Osteocyte (in vitro differentiated cells): ENCODE results near the gene CC2D2A. TPM values are rescaled to one million over a fixed set of nuclear protein-coding genes. Genes with fewer than 3 reads are reported as not detected.
A peak's percentile ranks its signal among the peaks of the same experiment; 100 is the strongest.
"Not testable (repeated sequence)": the region's sequence is repeated elsewhere in the genome, so short reads cannot be mapped to it uniquely, and the experiment has no call there.

ENCODE experiments used
- DNase-seq: peaks from one replicate; pipeline ENCODE4 v3.0.0; 2021; ENCODE audit warnings: mixed read lengths; ENCODE audit not compliant: unreplicated experiment; ENCODE audit errors: extremely low spot score
- H3K27ac Mint-ChIP-seq: one replicate; pipeline ENCODE4 v1.8.0; 2021; ENCODE audit warnings: mild to moderate bottlenecking, mixed read lengths; ENCODE audit not compliant: unreplicated experiment
- H3K27me3 Mint-ChIP-seq: one replicate; pipeline ENCODE4 v1.8.0; 2021; ENCODE audit warnings: mixed read lengths; ENCODE audit not compliant: unreplicated experiment
- H3K36me3 Mint-ChIP-seq: one replicate; pipeline ENCODE4 v1.8.0; 2021; ENCODE audit warnings: mixed read lengths; ENCODE audit not compliant: unreplicated experiment
- H3K4me1 Mint-ChIP-seq: one replicate; pipeline ENCODE4 v1.8.0; 2021; ENCODE audit warnings: mixed read lengths; ENCODE audit not compliant: unreplicated experiment
- H3K4me3 Mint-ChIP-seq: one replicate; pipeline ENCODE4 v1.8.0; 2021; ENCODE audit warnings: mild to moderate bottlenecking, moderate library complexity, mixed read lengths; ENCODE audit not compliant: unreplicated experiment
- H3K9me3 Mint-ChIP-seq: one replicate; pipeline ENCODE4 v1.8.0; 2021; ENCODE audit warnings: mixed read lengths; ENCODE audit not compliant: unreplicated experiment
- total RNA-seq: library from RNA; stranded (reverse); gene quantifications from 2 replicates; pipeline ENCODE4 v1.2.1, GENCODE V29; 2021
- TF ChIP-seq, protein P1 (sequence below): fragments of 200-600 bp; sonication (generic); IDR thresholded peaks from 2 replicates; pipeline ENCODE4 v1.5.0; 2021; ENCODE audit warnings: antibody characterized with exemption, mild to moderate bottlenecking, moderate library complexity

CC2D2A gene
- total RNA-seq, 1 donor from 2014 or later = 31.2 TPM

DNA sequence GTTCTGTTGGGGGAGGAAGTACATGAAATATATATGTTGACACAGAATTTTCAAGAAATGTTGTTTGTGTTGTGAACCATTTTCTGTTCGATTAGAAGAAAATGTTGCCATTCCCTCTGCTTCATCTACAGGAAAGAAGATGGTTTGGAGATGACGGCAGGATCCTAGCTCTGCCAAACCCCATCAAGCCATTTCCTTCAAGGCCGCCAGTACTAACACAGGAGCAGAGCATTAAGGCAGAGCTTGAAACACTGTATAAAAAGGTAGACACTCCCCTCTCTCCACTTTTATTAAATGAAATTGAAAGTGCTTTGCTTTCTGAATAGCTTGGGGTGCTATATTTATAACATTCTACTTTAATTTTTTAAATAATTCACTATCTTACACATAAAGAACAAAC lies 46.8 kb downstream of the CC2D2A start:
- Mint-ChIP-seq H3K9me3 (peaks cover 5% of the 10 kb centered on the region), H3K27ac (no peak overlapping the region), H3K4me3 (no peak overlapping the region), H3K27me3 (no peaks in the 10 kb centered on the region), H3K4me1 (peaks cover 5% of the 10 kb centered on the region), H3K36me3 (peaks cover 48% of the 10 kb centered on the region)
- TF ChIP-seq, protein P1, sequence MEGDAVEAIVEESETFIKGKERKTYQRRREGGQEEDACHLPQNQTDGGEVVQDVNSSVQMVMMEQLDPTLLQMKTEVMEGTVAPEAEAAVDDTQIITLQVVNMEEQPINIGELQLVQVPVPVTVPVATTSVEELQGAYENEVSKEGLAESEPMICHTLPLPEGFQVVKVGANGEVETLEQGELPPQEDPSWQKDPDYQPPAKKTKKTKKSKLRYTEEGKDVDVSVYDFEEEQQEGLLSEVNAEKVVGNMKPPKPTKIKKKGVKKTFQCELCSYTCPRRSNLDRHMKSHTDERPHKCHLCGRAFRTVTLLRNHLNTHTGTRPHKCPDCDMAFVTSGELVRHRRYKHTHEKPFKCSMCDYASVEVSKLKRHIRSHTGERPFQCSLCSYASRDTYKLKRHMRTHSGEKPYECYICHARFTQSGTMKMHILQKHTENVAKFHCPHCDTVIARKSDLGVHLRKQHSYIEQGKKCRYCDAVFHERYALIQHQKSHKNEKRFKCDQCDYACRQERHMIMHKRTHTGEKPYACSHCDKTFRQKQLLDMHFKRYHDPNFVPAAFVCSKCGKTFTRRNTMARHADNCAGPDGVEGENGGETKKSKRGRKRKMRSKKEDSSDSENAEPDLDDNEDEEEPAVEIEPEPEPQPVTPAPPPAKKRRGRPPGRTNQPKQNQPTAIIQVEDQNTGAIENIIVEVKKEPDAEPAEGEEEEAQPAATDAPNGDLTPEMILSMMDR = no peak
- DNase-seq = no peak

DNA sequence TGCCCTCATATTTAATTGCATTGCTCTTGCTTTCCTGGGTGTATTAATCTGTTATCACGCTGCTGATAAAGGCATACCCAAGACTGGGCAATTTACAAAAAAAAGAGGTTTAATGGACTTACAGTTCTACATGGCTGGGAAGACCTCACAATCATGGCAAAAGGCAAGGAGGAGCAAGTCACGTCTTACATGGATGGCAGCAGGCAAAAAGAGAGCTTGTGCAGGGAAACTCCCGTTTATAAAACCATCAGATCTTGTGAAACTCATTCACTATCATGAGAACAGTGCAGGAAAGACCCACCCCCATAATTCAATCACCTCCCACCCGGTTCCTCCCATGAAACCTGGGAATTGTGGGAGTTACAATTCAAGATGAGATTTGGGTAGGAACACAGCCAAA lies 48.0 kb downstream of the CC2D2A start:
- not testable (repeated sequence) for H3K4me1 Mint-ChIP-seq, H3K27ac Mint-ChIP-seq, H3K4me3 Mint-ChIP-seq, H3K9me3 Mint-ChIP-seq, H3K27me3 Mint-ChIP-seq, DNase-seq
- H3K36me3 Mint-ChIP-seq = peaks cover 43% of the 10 kb centered on the region

DNA sequence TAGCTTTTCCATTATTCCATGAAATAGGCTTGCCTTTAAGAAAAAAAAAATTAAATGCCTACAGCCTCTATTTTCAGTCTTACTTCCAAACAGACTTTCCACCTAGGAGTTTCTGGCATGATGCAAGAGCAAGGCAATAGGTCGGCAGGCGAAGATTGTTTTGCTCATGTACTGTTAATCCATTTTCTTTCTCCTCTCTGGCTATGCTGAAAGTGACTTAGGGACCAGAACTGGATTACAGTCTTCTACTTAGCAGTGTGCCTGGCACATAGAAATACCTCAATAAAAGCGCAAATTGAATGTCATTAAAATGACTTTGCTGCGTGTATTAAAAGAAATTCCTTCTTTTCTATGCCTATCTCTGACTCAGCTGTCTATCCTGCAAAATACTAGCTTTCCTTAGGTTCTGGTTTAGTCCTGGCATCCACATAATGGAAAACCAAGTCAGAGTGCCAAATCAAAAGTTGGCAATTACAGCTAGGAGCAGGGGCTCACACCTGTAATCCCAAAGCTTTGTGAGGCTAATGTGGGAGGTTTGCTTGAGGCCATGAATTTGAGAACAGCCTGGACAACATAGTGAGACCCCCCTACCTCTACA lies 51.9 kb downstream of the CC2D2A start:
- no peak for DNase-seq
- H3K9me3 Mint-ChIP-seq = peaks cover 5% of the 10 kb centered on the region

DNA sequence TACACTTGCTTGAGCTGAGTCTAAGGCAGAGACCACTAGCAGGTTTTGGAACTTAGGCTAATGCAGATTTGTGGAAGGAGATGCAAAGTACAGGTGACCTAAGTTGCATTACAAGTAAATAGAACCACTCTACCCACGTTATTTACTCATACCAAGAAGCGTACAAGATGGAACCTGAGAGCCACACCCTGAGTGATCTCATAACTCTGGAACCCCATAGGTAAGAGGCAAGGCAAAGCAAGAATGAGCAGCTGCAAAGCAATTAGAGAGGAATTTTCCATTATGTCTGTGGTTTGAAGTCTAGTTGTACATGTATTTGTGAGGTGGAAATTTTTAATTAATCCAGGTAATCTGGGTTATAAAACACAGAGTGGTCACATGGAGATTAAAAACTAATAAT lies 55.4 kb downstream of the CC2D2A start:
- Mint-ChIP-seq H3K36me3 (peaks cover 39% of the 10 kb centered on the region), H3K9me3 (no peaks in the 10 kb centered on the region), H3K27me3 (no peaks in the 10 kb centered on the region), H3K27ac (no peak overlapping the region), H3K4me3 (no peak overlapping the region), H3K4me1 (peaks cover 1% of the 10 kb centered on the region)
- no peak for DNase-seq
- TF ChIP-seq, protein P1 = no peak

More for the DNA sequence above, 51.9 kb downstream of the CC2D2A start:
- Mint-ChIP-seq H3K4me1 (peaks cover 1% of the 10 kb centered on the region), H3K27ac (peak overlapping the region; percentile 33), H3K4me3 (no peak overlapping the region), H3K36me3 (peaks cover 46% of the 10 kb centered on the region), H3K27me3 (no peaks in the 10 kb centered on the region)
- TF ChIP-seq, protein P1 = no peak

DNA sequence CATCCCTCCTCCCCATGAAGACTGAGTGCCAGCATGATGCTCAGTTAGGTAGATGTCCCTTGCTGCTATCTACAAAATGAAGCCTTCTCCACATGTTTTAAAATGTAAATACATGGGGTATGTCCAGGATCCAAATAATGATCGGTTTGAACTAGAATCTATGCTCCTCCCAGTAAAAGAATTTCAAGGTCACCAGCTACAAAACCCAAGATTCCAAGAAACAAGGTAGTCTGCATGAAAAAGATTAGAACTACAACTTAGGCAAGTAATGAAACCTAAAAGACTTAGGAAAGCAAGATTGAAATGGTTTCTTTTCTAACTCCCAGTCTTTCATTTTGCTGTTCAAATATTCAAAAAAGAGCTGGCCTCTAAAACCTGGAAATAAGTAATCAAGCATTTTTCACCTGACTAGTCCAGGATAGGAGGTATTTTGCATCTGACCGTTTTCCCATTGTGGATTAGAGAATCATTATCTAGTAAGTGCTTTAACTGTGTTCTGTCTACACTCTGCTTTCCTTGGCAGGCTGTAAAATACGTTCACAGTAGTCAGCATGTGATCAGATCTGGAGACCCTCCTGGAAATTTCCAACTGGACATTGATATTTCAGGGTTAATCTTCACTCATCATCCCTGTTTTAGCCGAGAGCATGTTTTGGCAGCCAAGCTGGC lies 57.4 kb downstream of the CC2D2A start:
- no peaks in the 10 kb centered on the region for H3K9me3 Mint-ChIP-seq
- H3K4me1 Mint-ChIP-seq = no peaks in the 10 kb centered on the region
- no peaks in the 10 kb centered on the region for H3K27me3 Mint-ChIP-seq
- H3K36me3 Mint-ChIP-seq = peaks cover 44% of the 10 kb centered on the region
- TF ChIP-seq, protein P1 = no peak
- DNase-seq = no peak
- no peak overlapping the region for H3K4me3 Mint-ChIP-seq
- H3K27ac Mint-ChIP-seq = no peak overlapping the region
